Omental fat pad (tissue), 4 donors: ENCODE measurements around the gene GATA3. TPM values are rescaled to one million over a fixed set of nuclear protein-coding genes. Genes with fewer than 3 reads are reported as not detected.

ENCODE experiments used
- ATAC-seq: fragments of 150-250 bp; one replicate; pipeline ENCODE4 v1.9.1; 2016; ENCODE audit warnings: mild to moderate bottlenecking, moderate library complexity; ENCODE audit not compliant: low FRiP score
- DNase-seq: peaks from one replicate; pipeline ENCODE4 v3.0.0-alpha.2; 2019; ENCODE audit warnings: low spot score
- total RNA-seq, 4 donors: library from RNA; depleted of rRNA; stranded (reverse); fragments of >200 nt; gene quantifications; one replicate each; pipeline ENCODE4 v1.1.0, GENCODE V29; 2016
- TF ChIP-seq, protein P1 (sequence below), 3 donors: fragments of 450-650 bp; IDR thresholded peaks; one replicate each; pipeline ENCODE4 v1.5.1; 2016 to 2017; ENCODE audit warnings: antibody characterized with exemption in 3 of 3, mild to moderate bottlenecking in 3 of 3, moderate library complexity in 2 of 3

The GATA3 gene
- total RNA-seq, 4 donors from 2014 or later, result 0.28 to 3.1 (median 1.3) TPM

DNA sequence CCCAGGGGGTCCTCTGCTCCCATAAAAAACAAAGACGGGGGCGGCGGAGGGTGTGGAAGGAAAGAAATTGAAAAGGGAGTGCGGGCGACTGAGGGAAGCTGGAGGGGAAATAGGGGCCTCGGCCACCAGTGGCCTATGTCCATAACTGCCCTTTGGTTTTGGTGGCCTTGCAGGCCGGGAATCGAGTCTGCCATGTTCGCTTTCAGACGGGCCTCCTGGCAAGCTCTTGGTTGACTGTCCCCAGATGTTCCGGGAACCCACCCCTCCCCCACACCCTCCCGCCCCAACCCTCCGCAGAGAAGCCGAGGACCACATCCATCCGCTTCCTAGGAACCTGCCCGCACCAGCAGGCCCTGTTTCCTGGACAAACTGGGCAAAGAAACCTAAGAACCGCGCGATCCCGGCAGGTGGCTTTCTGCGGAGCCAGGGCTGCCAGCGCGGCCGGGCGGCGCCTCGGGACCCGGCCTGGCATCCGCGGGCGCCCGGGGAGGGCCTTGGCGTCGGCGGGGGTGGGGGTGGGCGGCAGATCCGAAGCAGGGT is 20.0 kb upstream of the GATA3 start:
- TF ChIP-seq, protein P1, sequence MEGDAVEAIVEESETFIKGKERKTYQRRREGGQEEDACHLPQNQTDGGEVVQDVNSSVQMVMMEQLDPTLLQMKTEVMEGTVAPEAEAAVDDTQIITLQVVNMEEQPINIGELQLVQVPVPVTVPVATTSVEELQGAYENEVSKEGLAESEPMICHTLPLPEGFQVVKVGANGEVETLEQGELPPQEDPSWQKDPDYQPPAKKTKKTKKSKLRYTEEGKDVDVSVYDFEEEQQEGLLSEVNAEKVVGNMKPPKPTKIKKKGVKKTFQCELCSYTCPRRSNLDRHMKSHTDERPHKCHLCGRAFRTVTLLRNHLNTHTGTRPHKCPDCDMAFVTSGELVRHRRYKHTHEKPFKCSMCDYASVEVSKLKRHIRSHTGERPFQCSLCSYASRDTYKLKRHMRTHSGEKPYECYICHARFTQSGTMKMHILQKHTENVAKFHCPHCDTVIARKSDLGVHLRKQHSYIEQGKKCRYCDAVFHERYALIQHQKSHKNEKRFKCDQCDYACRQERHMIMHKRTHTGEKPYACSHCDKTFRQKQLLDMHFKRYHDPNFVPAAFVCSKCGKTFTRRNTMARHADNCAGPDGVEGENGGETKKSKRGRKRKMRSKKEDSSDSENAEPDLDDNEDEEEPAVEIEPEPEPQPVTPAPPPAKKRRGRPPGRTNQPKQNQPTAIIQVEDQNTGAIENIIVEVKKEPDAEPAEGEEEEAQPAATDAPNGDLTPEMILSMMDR (IDR thresholded peaks at IDR 0.05), result no peak
- no peak for ATAC-seq
- DNase-seq, result no peak

DNA sequence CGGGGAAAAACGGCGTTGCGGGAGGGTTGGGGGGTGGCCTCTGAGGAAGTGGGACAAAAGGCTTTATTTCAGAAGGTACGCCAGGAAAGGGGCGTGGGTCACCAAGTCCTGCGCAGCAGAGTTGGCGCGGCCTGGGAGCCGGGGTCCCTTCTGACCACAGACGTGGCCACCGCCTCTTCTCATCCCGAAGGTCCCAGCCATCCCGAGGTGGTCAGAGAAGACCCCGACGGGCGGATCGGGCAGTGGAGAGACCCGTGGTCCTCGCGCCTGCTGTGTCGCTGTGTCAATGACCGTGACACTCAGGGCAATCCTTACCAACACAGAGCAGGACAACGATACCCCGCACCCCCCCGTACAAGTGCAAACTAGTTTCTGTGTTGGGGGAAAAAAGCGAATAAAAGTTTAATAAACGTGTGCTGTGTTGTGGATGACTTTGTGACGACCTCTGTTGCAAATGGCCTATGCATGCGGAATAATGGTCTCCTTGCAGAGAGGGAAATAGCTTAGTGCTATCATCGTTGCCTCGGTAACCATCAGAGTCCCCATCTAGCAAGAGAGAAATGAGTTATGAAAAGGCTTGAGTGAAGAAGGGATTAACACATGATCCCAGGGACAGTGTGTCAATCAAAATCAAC is 19.4 kb upstream of the GATA3 start:
- DNase-seq, result no peak
- no peak for ATAC-seq
- TF ChIP-seq, protein P1 (IDR thresholded peaks at IDR 0.05), result no peak

GRCh38 chr10:8035641-8036470 is 18.6 kb upstream of the GATA3 start:
- TF ChIP-seq, protein P1 (IDR thresholded peaks at IDR 0.05), result no peak
- no peak for DNase-seq
- no peak for ATAC-seq

DNA sequence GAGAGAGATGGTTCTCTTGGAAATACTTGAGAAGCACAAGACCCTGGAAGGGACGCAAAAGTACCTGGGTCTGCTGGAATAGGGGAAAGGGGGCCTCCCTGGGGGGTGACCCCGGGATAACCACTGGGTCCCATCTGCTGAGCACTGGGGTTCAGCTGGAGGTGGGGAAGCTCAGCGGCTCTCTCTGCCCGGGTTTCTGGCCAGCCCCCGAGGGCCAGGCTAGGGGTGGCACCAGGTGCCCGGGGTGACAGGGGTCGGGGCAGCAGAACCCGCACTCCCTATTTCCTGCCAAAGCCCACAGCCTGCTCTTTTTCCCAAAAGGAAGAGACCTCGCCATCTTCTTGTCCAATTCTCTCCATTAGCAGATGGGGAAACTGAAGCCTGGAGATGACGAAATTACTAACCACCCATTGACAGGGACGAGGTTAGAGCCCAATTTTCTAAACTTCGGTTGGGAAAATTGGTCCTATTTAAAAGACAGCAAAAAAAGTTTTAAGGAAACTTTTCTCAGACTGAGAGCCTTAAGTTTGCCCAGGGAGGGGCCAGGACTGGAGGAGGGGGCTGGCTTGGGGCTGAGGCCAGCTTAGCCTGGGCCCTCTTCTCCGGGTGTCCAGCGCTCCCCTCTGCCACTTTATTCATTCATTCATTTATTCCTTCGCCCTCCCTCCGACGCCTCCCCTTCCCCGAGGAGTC is 17.8 kb upstream of the GATA3 start:
- TF ChIP-seq, protein P1 (IDR thresholded peaks at IDR 0.05), result no peak
- DNase-seq (no peak), ATAC-seq (no peak)

DNA sequence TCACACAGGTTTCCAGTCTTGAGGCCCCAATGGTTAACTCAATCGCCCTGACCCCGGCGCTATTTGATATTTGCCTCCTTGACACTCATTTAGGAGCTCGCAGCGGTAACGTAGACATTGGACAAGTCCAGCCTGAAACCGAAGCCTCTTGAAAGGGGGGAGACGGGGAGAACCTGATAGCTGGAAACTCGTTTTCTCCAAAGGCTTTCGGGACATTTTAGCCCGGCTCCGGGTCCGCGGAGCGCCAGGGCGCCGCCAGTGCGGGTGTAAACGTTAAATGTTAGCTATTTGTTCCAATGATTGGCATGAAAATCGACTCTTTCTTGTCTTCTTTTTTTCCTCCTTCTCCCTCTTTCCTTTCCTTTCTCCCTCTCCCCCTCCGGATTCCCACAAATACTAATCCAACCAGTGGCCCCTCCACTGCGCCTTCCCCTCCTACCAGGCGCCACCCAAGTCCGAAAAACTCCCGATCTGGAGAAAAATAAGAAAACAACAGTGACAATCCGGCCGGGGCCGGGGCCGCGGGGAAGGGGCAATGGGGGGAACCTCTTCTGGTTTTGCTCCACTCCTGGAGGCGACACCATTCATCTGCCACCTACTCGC is 17.2 kb upstream of the GATA3 start:
- TF ChIP-seq, protein P1 (IDR thresholded peaks at IDR 0.05), result no peak
- ATAC-seq (no peak), DNase-seq (no peak)

GRCh38 chr10:8037941-8038894 is 16.3 kb upstream of the GATA3 start:
- TF ChIP-seq, protein P1 (IDR thresholded peaks at IDR 0.05), result no peak
- no peak for DNase-seq
- ATAC-seq, result no peak
